ENCODE data around the gene FABP7.
A peak's percentile ranks its signal among the peaks of the same experiment; 100 is the strongest.

The FABP7 gene

DNA sequence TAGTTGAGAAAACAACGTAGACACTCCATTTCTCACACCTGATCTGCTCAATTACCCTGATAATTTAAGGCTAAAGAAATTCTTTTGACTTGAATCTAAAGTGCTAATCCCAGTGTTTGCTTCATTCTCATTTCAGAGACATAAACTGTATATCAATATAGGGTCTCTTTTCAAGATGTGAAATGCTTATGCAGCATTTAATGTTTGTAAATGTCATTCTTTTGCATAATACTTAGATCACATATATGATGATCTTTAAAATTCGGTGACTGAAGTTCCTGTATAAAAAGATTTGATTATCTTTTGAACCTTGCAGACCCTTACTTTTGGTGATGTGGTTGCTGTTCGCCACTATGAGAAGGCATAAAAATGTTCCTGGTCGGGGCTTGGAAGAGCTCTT lies 3.9 kb downstream of the FABP7 start:
- Histone ChIP-seq H2AFZ (ENCODE audit: low read depth, low read length) (no peak overlapping the region), H3K79me1 (replicated peaks; ENCODE audit: low read length, poor library complexity, severe bottlenecking) (peaks cover 2% of the 10 kb centered on the region), H3K18ac (ENCODE audit: low read depth in 1 of 2, low read length in 2 of 2) (no peak overlapping the region), H2BK12ac (ENCODE audit: low read length in 2 of 2) (no peak overlapping the region), H3K23ac (ENCODE audit: low read length in 2 of 2) (no peak overlapping the region), H3K9me3 (ENCODE audit: control insufficient read depth, low read length) (no peaks in the 10 kb centered on the region), H3K4me1 (ENCODE audit: control insufficient read depth, insufficient read depth, low read depth, low read length) (peaks cover 3% of the 10 kb centered on the region), H2BK120ac (ENCODE audit: low read depth, low read length) (no peak overlapping the region), H2BK15ac (ENCODE audit: low read depth, poor library complexity, severe bottlenecking) (no peak overlapping the region), H3K4ac (ENCODE audit: low read depth in 1 of 2, low read length in 2 of 2) (no peak overlapping the region), H3K4me2 (ENCODE audit: low read length, poor library complexity, severe bottlenecking) (no peak overlapping the region), H3K27me3 (ENCODE audit: control insufficient read depth in 1 of 2, insufficient read depth in 1 of 2, low read length in 2 of 2) (peaks cover 0 to 12% of the 10 kb centered on the region in 2 experiments), H2AK5ac (ENCODE audit: low read length, severe bottlenecking) (no peak overlapping the region), H2BK5ac (ENCODE audit: low read depth, low read length, poor library complexity, severe bottlenecking) (no peak overlapping the region), H3K14ac (ENCODE audit: low read length in 2 of 2) (no peak overlapping the region), H3K4me3 (ENCODE audit: insufficient read depth in 1 of 2, low read depth in 1 of 2, low read length in 2 of 2) (no peak overlapping the region), H3K36me3 (ENCODE audit: control insufficient read depth in 1 of 2, insufficient read depth in 2 of 2, low read depth in 1 of 2, low read length in 2 of 2) (no peaks in the 10 kb centered on the region), H3K9ac (ENCODE audit: low read length) (no peak overlapping the region), H3K27ac (ENCODE audit: low read length, poor library complexity, severe bottlenecking) (no peak overlapping the region), H4K8ac (ENCODE audit: low read length) (no peak overlapping the region), H4K91ac (ENCODE audit: low read length) (no peak overlapping the region)
- WGBS, result 89% methylated on average over 3 of the region's 4 CpGs
- no peak for DNase-seq

DNA sequence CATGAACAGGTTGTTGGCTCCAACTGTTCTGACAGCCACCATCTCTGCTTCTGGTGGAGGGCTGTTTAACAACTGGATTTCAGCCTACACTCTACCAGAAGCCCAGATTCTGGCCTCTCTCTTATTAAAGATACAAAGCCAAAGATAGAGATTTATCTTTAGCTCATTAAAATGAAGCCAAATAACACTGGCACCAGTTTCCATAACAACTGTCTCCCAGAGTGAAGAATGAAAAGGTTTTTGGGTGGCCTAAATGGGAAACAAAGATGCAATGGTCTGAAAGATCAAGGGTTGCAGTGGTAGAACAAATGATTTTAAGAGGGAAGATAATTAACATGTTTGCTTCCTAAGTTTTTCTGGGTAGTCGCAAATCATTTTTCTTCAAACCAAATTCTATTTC lies 6.4 kb downstream of the FABP7 start:
- no peak overlapping the region for H3K4me3 ChIP-seq (ENCODE audit: insufficient read depth in 1 of 2, low read depth in 1 of 2, low read length in 2 of 2)
- H2BK5ac ChIP-seq (ENCODE audit: low read depth, low read length, poor library complexity, severe bottlenecking), result no peak overlapping the region
- H2BK120ac ChIP-seq (ENCODE audit: low read depth, low read length), result no peak overlapping the region
- H4K8ac ChIP-seq (ENCODE audit: low read length), result no peak overlapping the region
- H2BK12ac ChIP-seq (ENCODE audit: low read length in 2 of 2), result no peak overlapping the region
- no peaks in the 10 kb centered on the region for H3K36me3 ChIP-seq (ENCODE audit: control insufficient read depth in 1 of 2, insufficient read depth in 2 of 2, low read depth in 1 of 2, low read length in 2 of 2)
- H3K23ac ChIP-seq (ENCODE audit: low read length in 2 of 2), result no peak overlapping the region
- H4K91ac ChIP-seq (ENCODE audit: low read length), result no peak overlapping the region
- no peak overlapping the region for H3K18ac ChIP-seq (ENCODE audit: low read depth in 1 of 2, low read length in 2 of 2)
- H3K4me1 ChIP-seq (ENCODE audit: control insufficient read depth, insufficient read depth, low read depth, low read length), result peaks cover 4% of the 10 kb centered on the region
- no peaks in the 10 kb centered on the region for H3K27me3 ChIP-seq (ENCODE audit: control insufficient read depth in 1 of 2, insufficient read depth in 1 of 2, low read length in 2 of 2)
- no peak overlapping the region for H3K4me2 ChIP-seq (ENCODE audit: low read length, poor library complexity, severe bottlenecking)
- no peak overlapping the region for H2AFZ ChIP-seq (ENCODE audit: low read depth, low read length)
- H3K9me3 ChIP-seq (ENCODE audit: control insufficient read depth, low read length), result no peaks in the 10 kb centered on the region
- no CpG with 5 or more reads among the region's 1 CpG for WGBS
- H2BK15ac ChIP-seq (ENCODE audit: low read depth, poor library complexity, severe bottlenecking), result no peak overlapping the region
- no peak overlapping the region for H3K14ac ChIP-seq (ENCODE audit: low read length in 2 of 2)
- H3K79me1 ChIP-seq (replicated peaks; ENCODE audit: low read length, poor library complexity, severe bottlenecking), result peaks cover 2% of the 10 kb centered on the region
- no peak for DNase-seq
- H3K9ac ChIP-seq (ENCODE audit: low read length), result no peak overlapping the region
- no peak overlapping the region for H3K4ac ChIP-seq (ENCODE audit: low read depth in 1 of 2, low read length in 2 of 2)
- no peak overlapping the region for H2AK5ac ChIP-seq (ENCODE audit: low read length, severe bottlenecking)
- no peak overlapping the region for H3K27ac ChIP-seq (ENCODE audit: low read length, poor library complexity, severe bottlenecking)

DNA sequence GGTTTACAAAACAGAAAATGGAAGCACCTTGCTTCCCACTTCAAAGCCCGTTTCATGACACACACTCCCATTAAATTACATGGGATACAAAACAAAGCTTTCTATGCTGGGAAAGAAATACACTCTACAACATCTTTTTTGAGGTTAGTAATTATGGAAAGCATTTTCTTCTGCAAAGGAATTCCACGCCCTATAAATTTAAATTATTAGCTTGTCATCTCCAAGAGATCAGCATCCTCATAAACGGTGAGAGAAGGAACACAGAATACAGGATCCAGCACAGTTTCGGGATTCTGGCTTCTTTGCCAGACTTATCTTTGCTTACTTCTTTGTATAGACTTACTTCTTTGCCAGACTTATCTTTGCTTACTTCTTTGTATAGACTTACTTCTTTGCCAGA lies 8.2 kb downstream of the FABP7 start:
- no peak overlapping the region for H3K4me3 ChIP-seq (ENCODE audit: insufficient read depth in 1 of 2, low read depth in 1 of 2, low read length in 2 of 2)
- peaks cover 6% of the 10 kb centered on the region for H3K4me1 ChIP-seq (ENCODE audit: control insufficient read depth, insufficient read depth, low read depth, low read length)

DNA sequence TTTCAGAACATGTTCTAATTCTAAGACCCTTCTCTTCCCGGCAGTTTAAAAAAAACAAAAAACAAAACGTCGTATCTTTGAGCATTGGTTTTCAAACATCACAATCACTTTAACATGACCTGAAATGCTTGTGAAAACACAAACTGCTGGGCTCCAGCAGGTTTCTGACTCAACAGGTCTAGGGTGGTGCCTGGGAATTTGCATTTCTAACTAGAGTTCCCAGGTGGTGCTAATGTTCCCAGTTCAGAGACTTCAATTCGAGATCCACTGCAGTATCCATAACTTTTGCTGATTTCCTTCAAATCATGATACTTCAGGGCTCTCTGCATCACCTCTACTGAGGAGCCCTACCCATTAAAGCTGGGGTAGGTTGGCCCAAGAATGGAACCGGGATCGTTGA lies 8.7 kb downstream of the FABP7 start:
- no peaks in the 10 kb centered on the region for H3K27me3 ChIP-seq (ENCODE audit: control insufficient read depth in 1 of 2, insufficient read depth in 1 of 2, low read length in 2 of 2)
- no peak overlapping the region for H4K91ac ChIP-seq (ENCODE audit: low read length)
- peaks cover 6% of the 10 kb centered on the region for H3K4me1 ChIP-seq (ENCODE audit: control insufficient read depth, insufficient read depth, low read depth, low read length)
- H2AK5ac ChIP-seq (ENCODE audit: low read length, severe bottlenecking), result peak overlapping the region; percentile 27
- peak overlapping the region; percentile 81 for H3K4me2 ChIP-seq (ENCODE audit: low read length, poor library complexity, severe bottlenecking)
- no peaks in the 10 kb centered on the region for H3K36me3 ChIP-seq (ENCODE audit: control insufficient read depth in 1 of 2, insufficient read depth in 2 of 2, low read depth in 1 of 2, low read length in 2 of 2)
- H2BK15ac ChIP-seq (ENCODE audit: low read depth, poor library complexity, severe bottlenecking), result no peak overlapping the region
- H3K4me3 ChIP-seq (ENCODE audit: insufficient read depth in 1 of 2, low read depth in 1 of 2, low read length in 2 of 2), result peak overlapping the region in 1 of 2 experiments; percentile 91
- peak overlapping the region; percentile 80 for H3K27ac ChIP-seq (ENCODE audit: low read length, poor library complexity, severe bottlenecking)
- no peak overlapping the region for H2BK5ac ChIP-seq (ENCODE audit: low read depth, low read length, poor library complexity, severe bottlenecking)
- H4K8ac ChIP-seq (ENCODE audit: low read length), result no peak overlapping the region
- no peak overlapping the region for H2BK120ac ChIP-seq (ENCODE audit: low read depth, low read length)
- WGBS, result 58% methylated on average over 6 of the region's 6 CpGs
- no peak overlapping the region for H3K14ac ChIP-seq (ENCODE audit: low read length in 2 of 2)
- H3K18ac ChIP-seq (ENCODE audit: low read depth in 1 of 2, low read length in 2 of 2), result peak overlapping the region in 1 of 2 experiments; percentile 7
- no peaks in the 10 kb centered on the region for H3K9me3 ChIP-seq (ENCODE audit: control insufficient read depth, low read length)
- peak overlapping the region; percentile 90 for H3K9ac ChIP-seq (ENCODE audit: low read length)
- H2AFZ ChIP-seq (ENCODE audit: low read depth, low read length), result no peak overlapping the region
- peak overlapping the region in 1 of 2 experiments; percentile 42 for H2BK12ac ChIP-seq (ENCODE audit: low read length in 2 of 2)
- peaks cover 4% of the 10 kb centered on the region for H3K79me1 ChIP-seq (replicated peaks; ENCODE audit: low read length, poor library complexity, severe bottlenecking)
- H3K23ac ChIP-seq (ENCODE audit: low read length in 2 of 2), result no peak overlapping the region
- no peak for DNase-seq
- H3K4ac ChIP-seq (ENCODE audit: low read depth in 1 of 2, low read length in 2 of 2), result peak overlapping the region in 1 of 2 experiments; percentile 42

More for the DNA sequence above, 8.2 kb downstream of the FABP7 start:
- Histone ChIP-seq H2AFZ (ENCODE audit: low read depth, low read length) (no peak overlapping the region), H3K9ac (ENCODE audit: low read length) (no peak overlapping the region), H3K23ac (ENCODE audit: low read length in 2 of 2) (no peak overlapping the region), H4K91ac (ENCODE audit: low read length) (no peak overlapping the region), H2BK12ac (ENCODE audit: low read length in 2 of 2) (no peak overlapping the region), H2AK5ac (ENCODE audit: low read length, severe bottlenecking) (no peak overlapping the region), H3K9me3 (ENCODE audit: control insufficient read depth, low read length) (no peaks in the 10 kb centered on the region), H3K79me1 (replicated peaks; ENCODE audit: low read length, poor library complexity, severe bottlenecking) (peaks cover 4% of the 10 kb centered on the region), H3K14ac (ENCODE audit: low read length in 2 of 2) (no peak overlapping the region), H4K8ac (ENCODE audit: low read length) (no peak overlapping the region), H2BK15ac (ENCODE audit: low read depth, poor library complexity, severe bottlenecking) (no peak overlapping the region), H3K36me3 (ENCODE audit: control insufficient read depth in 1 of 2, insufficient read depth in 2 of 2, low read depth in 1 of 2, low read length in 2 of 2) (no peaks in the 10 kb centered on the region), H3K4ac (ENCODE audit: low read depth in 1 of 2, low read length in 2 of 2) (no peak overlapping the region), H3K27ac (ENCODE audit: low read length, poor library complexity, severe bottlenecking) (no peak overlapping the region), H3K4me2 (ENCODE audit: low read length, poor library complexity, severe bottlenecking) (no peak overlapping the region), H3K27me3 (ENCODE audit: control insufficient read depth in 1 of 2, insufficient read depth in 1 of 2, low read length in 2 of 2) (no peaks in the 10 kb centered on the region), H3K18ac (ENCODE audit: low read depth in 1 of 2, low read length in 2 of 2) (no peak overlapping the region), H2BK5ac (ENCODE audit: low read depth, low read length, poor library complexity, severe bottlenecking) (no peak overlapping the region), H2BK120ac (ENCODE audit: low read depth, low read length) (no peak overlapping the region)
- DNase-seq, result no peak
- 94% methylated on average over 3 of the region's 4 CpGs for WGBS
